Measurements from ENCODE around the gene FAIM2. TPM values are rescaled to one million over a fixed set of nuclear protein-coding genes. Genes with fewer than 3 reads are reported as not detected.
"Not testable (repeated sequence)": the region's sequence is repeated elsewhere in the genome, so short reads cannot be mapped to it uniquely, and the experiment has no call there.

Gene FAIM2
- total and polyA plus RNA-seq, 5 donors from 2014 or later: 0.10 to 6.5 (median 3.0) TPM

GRCh38 chr12:49871811-49872251 is 31.9 kb downstream of the FAIM2 start:
- not testable (repeated sequence) for H3K4me3 Mint-ChIP-seq; H3K4me1 Mint-ChIP-seq; H3K4me3 ChIP-seq (ENCODE audit: low read depth, low read length); H3K27me3 ChIP-seq (ENCODE audit: control insufficient read depth, insufficient read depth, low read length); H3K9me3 Mint-ChIP-seq; ATAC-seq (ENCODE audit: low read depth in 2 of 2); H3K36me3 Mint-ChIP-seq; H3K27ac ChIP-seq (ENCODE audit: insufficient read depth, low read length, poor library complexity, severe bottlenecking); H3K9me3 ChIP-seq (ENCODE audit: control insufficient read depth in 2 of 2, low read length in 2 of 2); H3K36me3 ChIP-seq (ENCODE audit: control insufficient read depth, insufficient read depth, low read length); H3K4me1 ChIP-seq (ENCODE audit: control insufficient read depth, insufficient read depth, low read length, poor library complexity, severe bottlenecking); DNase-seq
- Mint-ChIP-seq H3K27ac (peak overlapping the region in 1 of 3 donors; percentile 3), H3K27me3 (peaks cover 10% of the 10 kb centered on the region)

- DNase-seq (no peak), ATAC-seq (ENCODE audit: low read depth in 2 of 2) (no peak)
- H3K4me1 Mint-ChIP-seq: no peaks in the 10 kb centered on the region
- no peaks in the 10 kb centered on the region for H3K9me3 Mint-ChIP-seq
- no peak overlapping the region for H3K4me3 Mint-ChIP-seq
- Histone ChIP-seq H3K9me3 (ENCODE audit: control insufficient read depth in 2 of 2, low read length in 2 of 2) (no peaks in the 10 kb centered on the region), H3K27me3 (ENCODE audit: control insufficient read depth, insufficient read depth, low read length) (no peaks in the 10 kb centered on the region), H3K27ac (ENCODE audit: insufficient read depth, low read length, poor library complexity, severe bottlenecking) (no peak overlapping the region), H3K4me3 (ENCODE audit: low read depth, low read length) (no peak overlapping the region), H3K4me1 (ENCODE audit: control insufficient read depth, insufficient read depth, low read length, poor library complexity, severe bottlenecking) (no peaks in the 10 kb centered on the region), H3K36me3 (ENCODE audit: control insufficient read depth, insufficient read depth, low read length) (no peaks in the 10 kb centered on the region)
- no peaks in the 10 kb centered on the region for H3K36me3 Mint-ChIP-seq
- peaks cover 10% of the 10 kb centered on the region for H3K27me3 Mint-ChIP-seq
- H3K27ac Mint-ChIP-seq: no peak overlapping the region
These were observed 32.5 kb downstream of the FAIM2 start for GRCh38 chr12:49871263-49871561.

- H3K27ac Mint-ChIP-seq: no peak overlapping the region
- H3K4me1 ChIP-seq (ENCODE audit: control insufficient read depth, insufficient read depth, low read length, poor library complexity, severe bottlenecking): no peaks in the 10 kb centered on the region
- H3K36me3 Mint-ChIP-seq: no peaks in the 10 kb centered on the region
These were observed 33.0 kb downstream of the FAIM2 start for GRCh38 chr12:49870501-49871262.

GRCh38 chr12:49869816-49870500 is 33.7 kb downstream of the FAIM2 start:
- Mint-ChIP-seq H3K27ac (no peak overlapping the region), H3K27me3 (peaks cover 15% of the 10 kb centered on the region), H3K36me3 (no peaks in the 10 kb centered on the region), H3K9me3 (peaks cover 0 to 2% (median 0%) of the 10 kb centered on the region in 7 donors), H3K4me3 (no peak overlapping the region), H3K4me1 (no peaks in the 10 kb centered on the region)
- no peak for DNase-seq
- Histone ChIP-seq H3K36me3 (ENCODE audit: control insufficient read depth, insufficient read depth, low read length) (no peaks in the 10 kb centered on the region), H3K4me3 (ENCODE audit: low read depth, low read length) (no peak overlapping the region), H3K4me1 (ENCODE audit: control insufficient read depth, insufficient read depth, low read length, poor library complexity, severe bottlenecking) (no peaks in the 10 kb centered on the region), H3K9me3 (ENCODE audit: control insufficient read depth in 2 of 2, low read length in 2 of 2) (no peaks in the 10 kb centered on the region), H3K27me3 (ENCODE audit: control insufficient read depth, insufficient read depth, low read length) (no peaks in the 10 kb centered on the region), H3K27ac (ENCODE audit: insufficient read depth, low read length, poor library complexity, severe bottlenecking) (no peak overlapping the region)
- ATAC-seq (ENCODE audit: low read depth in 2 of 2): no peak

More at GRCh38 chr12:49870501-49871262, 33.0 kb downstream of the FAIM2 start:
- DNase-seq: no peak
- no peaks in the 10 kb centered on the region for H3K27me3 ChIP-seq (ENCODE audit: control insufficient read depth, insufficient read depth, low read length)
- Mint-ChIP-seq H3K27me3 (peaks cover 12% of the 10 kb centered on the region), H3K9me3 (peaks cover 0 to 2% (median 0%) of the 10 kb centered on the region in 7 donors), H3K4me1 (no peaks in the 10 kb centered on the region), H3K4me3 (no peak overlapping the region)
- H3K9me3 ChIP-seq (ENCODE audit: control insufficient read depth in 2 of 2, low read length in 2 of 2): no peaks in the 10 kb centered on the region
- H3K36me3 ChIP-seq (ENCODE audit: control insufficient read depth, insufficient read depth, low read length): no peaks in the 10 kb centered on the region
- no peak overlapping the region for H3K27ac ChIP-seq (ENCODE audit: insufficient read depth, low read length, poor library complexity, severe bottlenecking)
- H3K4me3 ChIP-seq (ENCODE audit: low read depth, low read length): no peak overlapping the region
- no peak for ATAC-seq (ENCODE audit: low read depth in 2 of 2)

DNA sequence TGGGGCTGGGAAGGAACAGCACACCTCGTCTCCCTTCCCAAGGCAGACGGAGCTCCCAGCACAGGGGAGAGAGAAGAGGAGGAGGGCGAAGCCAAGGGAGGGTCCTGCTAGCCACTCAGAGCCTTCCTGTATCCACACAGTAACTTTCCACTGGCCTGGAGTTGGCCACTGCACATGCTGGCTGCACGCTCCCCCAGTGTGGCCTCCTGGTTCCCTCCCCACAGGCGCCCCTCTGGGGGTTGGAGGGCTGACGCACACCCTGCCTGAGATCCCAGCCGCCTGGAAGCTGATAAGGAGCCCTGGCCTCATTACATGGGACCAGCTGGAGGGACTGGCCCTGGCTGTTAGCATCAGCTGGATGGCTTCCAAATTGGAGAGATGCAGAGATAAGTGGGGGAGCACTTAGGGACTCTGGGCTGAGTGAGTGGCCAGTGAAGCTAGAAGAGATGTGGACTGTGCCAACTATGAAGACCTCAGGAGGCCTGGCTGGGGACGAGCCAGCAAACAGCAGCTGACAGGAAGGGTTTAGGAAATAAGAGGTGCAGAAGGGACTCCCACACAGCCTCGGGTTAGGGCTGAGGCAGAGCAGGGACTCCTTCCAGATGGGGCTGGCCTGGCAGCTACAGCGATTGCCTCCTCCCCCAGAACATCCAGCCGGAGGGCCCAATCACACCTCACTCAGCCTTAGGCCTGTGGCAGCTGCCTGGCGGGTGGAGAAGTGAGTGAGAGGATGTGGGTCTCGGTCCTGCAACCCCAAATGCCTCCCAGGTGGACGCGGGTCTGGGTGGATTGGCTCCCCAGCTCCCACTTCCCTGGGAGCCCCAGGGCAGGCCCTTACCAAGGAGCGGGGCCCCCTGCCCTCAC is 34.5 kb downstream of the FAIM2 start:
- Mint-ChIP-seq H3K27ac (no peak overlapping the region), H3K4me3 (no peak overlapping the region), H3K9me3 (peaks cover 0 to 2% (median 0%) of the 10 kb centered on the region in 7 donors), H3K27me3 (peaks cover 20% of the 10 kb centered on the region), H3K4me1 (no peaks in the 10 kb centered on the region), H3K36me3 (no peaks in the 10 kb centered on the region)
- DNase-seq (no peak), ATAC-seq (ENCODE audit: low read depth in 2 of 2) (no peak)
- no peaks in the 10 kb centered on the region for H3K9me3 ChIP-seq (ENCODE audit: control insufficient read depth in 2 of 2, low read length in 2 of 2)
- no peaks in the 10 kb centered on the region for H3K36me3 ChIP-seq (ENCODE audit: control insufficient read depth, insufficient read depth, low read length)
- no peak overlapping the region for H3K27ac ChIP-seq (ENCODE audit: insufficient read depth, low read length, poor library complexity, severe bottlenecking)
- H3K27me3 ChIP-seq (ENCODE audit: control insufficient read depth, insufficient read depth, low read length): no peaks in the 10 kb centered on the region
- H3K4me1 ChIP-seq (ENCODE audit: control insufficient read depth, insufficient read depth, low read length, poor library complexity, severe bottlenecking): no peaks in the 10 kb centered on the region
- no peak overlapping the region for H3K4me3 ChIP-seq (ENCODE audit: low read depth, low read length)

- no peaks in the 10 kb centered on the region for H3K4me1 Mint-ChIP-seq
- H3K9me3 ChIP-seq (ENCODE audit: control insufficient read depth in 2 of 2, low read length in 2 of 2): no peaks in the 10 kb centered on the region
- H3K36me3 Mint-ChIP-seq: no peaks in the 10 kb centered on the region
- DNase-seq: no peak
- no peak overlapping the region for H3K4me3 ChIP-seq (ENCODE audit: low read depth, low read length)
- no peak overlapping the region for H3K4me3 Mint-ChIP-seq
- no peaks in the 10 kb centered on the region for H3K36me3 ChIP-seq (ENCODE audit: control insufficient read depth, insufficient read depth, low read length)
- no peaks in the 10 kb centered on the region for H3K27me3 ChIP-seq (ENCODE audit: control insufficient read depth, insufficient read depth, low read length)
- H3K9me3 Mint-ChIP-seq: peaks cover 0 to 2% (median 0%) of the 10 kb centered on the region in 7 donors
- no peak overlapping the region for H3K27ac ChIP-seq (ENCODE audit: insufficient read depth, low read length, poor library complexity, severe bottlenecking)
- H3K27ac Mint-ChIP-seq: no peak overlapping the region
- H3K27me3 Mint-ChIP-seq: peaks cover 20% of the 10 kb centered on the region
- no peaks in the 10 kb centered on the region for H3K4me1 ChIP-seq (ENCODE audit: control insufficient read depth, insufficient read depth, low read length, poor library complexity, severe bottlenecking)
- no peak for ATAC-seq (ENCODE audit: low read depth in 2 of 2)
These were observed 35.3 kb downstream of the FAIM2 start for GRCh38 chr12:49868449-49868848.

DNA sequence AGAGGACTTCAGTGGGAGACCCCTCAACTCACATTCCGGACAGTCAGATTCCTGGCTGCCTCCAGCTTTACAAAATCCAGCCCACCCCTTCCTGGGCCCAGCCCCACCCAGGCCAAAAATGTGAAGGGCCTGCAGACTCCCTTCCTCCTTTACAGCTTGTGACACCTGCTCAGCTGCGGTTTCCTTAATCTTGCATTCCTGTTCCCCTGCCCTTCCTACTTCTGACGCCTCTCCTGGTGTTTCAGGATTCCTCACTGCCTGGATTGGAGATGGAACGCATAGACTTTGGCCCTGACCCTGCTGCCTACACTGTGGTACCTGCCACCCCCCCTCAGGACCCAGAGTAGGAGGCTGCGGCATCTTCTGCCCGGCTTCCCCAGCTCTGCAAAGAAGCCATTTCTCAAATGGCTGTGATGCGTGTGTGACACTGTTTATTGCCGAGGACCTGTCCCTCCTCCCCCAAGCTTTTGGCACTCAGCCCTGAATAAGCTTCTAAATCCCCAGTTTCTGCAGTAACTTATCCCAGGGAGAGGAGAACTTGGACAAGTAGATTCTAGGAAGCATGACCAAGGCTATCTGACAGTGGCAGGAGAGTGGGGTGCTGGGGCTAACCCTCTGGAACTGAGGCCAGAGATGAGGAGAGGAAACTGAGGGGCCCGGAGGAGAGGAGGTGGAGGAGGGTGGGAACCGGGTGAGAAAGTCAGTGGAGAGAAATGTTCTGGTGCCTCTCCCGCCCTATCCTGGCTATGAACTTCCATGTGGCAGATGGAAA is 35.9 kb downstream of the FAIM2 start:
- H3K27me3 ChIP-seq (ENCODE audit: control insufficient read depth, insufficient read depth, low read length): no peaks in the 10 kb centered on the region
- Mint-ChIP-seq H3K27ac (no peak overlapping the region), H3K4me1 (no peaks in the 10 kb centered on the region), H3K36me3 (no peaks in the 10 kb centered on the region), H3K9me3 (peaks cover 0 to 2% (median 0%) of the 10 kb centered on the region in 7 donors), H3K4me3 (no peak overlapping the region), H3K27me3 (peaks cover 20% of the 10 kb centered on the region)
- H3K4me1 ChIP-seq (ENCODE audit: control insufficient read depth, insufficient read depth, low read length, poor library complexity, severe bottlenecking): no peaks in the 10 kb centered on the region
- DNase-seq (no peak), ATAC-seq (ENCODE audit: low read depth in 2 of 2) (no peak)
- H3K27ac ChIP-seq (ENCODE audit: insufficient read depth, low read length, poor library complexity, severe bottlenecking): no peak overlapping the region
- H3K9me3 ChIP-seq (ENCODE audit: control insufficient read depth in 2 of 2, low read length in 2 of 2): no peaks in the 10 kb centered on the region
- H3K4me3 ChIP-seq (ENCODE audit: low read depth, low read length): no peak overlapping the region
- H3K36me3 ChIP-seq (ENCODE audit: control insufficient read depth, insufficient read depth, low read length): no peaks in the 10 kb centered on the region

All from CD4-positive, CD25-positive, alpha-beta regulatory T cell (primary cell).